ENCODE data around the gene ZNFX1.

- TF ChIP-seq ZNF121 (tag by site-specific recombination; IDR thresholded peaks at IDR 0.05) = no peak
- no peak for TF ChIP-seq CTCF (tag by site-specific recombination; IDR thresholded peaks at IDR 0.05)
- no peak for TF ChIP-seq ZNF10 (tag by site-specific recombination; IDR thresholded peaks at IDR 0.05)
- no peak for TF ChIP-seq SP2 (tag by site-specific recombination; IDR thresholded peaks at IDR 0.05)
- TF ChIP-seq TSHZ1 (tag by site-specific recombination; IDR thresholded peaks at IDR 0.05; ENCODE audit: borderline replicate concordance) = no peak
Observed at GRCh38 chr20:49247169-49247723, 30.6 kb downstream of the ZNFX1 start.

All from HEK293 (cell line).